ENCODE data around the gene ATG10.
"Not testable (repeated sequence)": the region's sequence is repeated elsewhere in the genome, so short reads cannot be mapped to it uniquely, and the experiment has no call there.

Gene ATG10

GRCh38 chr5:82050955-82051354, 79.1 kb downstream of the ATG10 start:
- DNase-seq (ENCODE audit: low read depth in 3 of 3, low spot score in 1 of 3) = no peak

GRCh38 chr5:82054004-82054710, 82.3 kb downstream of the ATG10 start:
- no peak for DNase-seq (ENCODE audit: low read depth in 3 of 3, low spot score in 1 of 3)

GRCh38 chr5:82057051-82057450, 85.2 kb downstream of the ATG10 start:
- DNase-seq (ENCODE audit: low read depth in 3 of 3, low spot score in 1 of 3) = no peak

GRCh38 chr5:82058710-82059109, 86.9 kb downstream of the ATG10 start:
- no peak for DNase-seq (ENCODE audit: low read depth in 3 of 3, low spot score in 1 of 3)

- no peak for DNase-seq (ENCODE audit: low read depth in 3 of 3, low spot score in 1 of 3)
Observed at GRCh38 chr5:82066791-82067190, 95.0 kb downstream of the ATG10 start.

- not testable (repeated sequence) for DNase-seq (ENCODE audit: low read depth in 3 of 3, low spot score in 1 of 3)
Observed at GRCh38 chr5:82068042-82068441, 96.2 kb downstream of the ATG10 start.

GRCh38 chr5:82068723-82069122, 96.9 kb downstream of the ATG10 start:
- DNase-seq (ENCODE audit: low read depth in 3 of 3, low spot score in 1 of 3) = no peak

- no peak for DNase-seq (ENCODE audit: low read depth in 3 of 3, low spot score in 1 of 3)
Observed at GRCh38 chr5:82072138-82072537, 100.3 kb downstream of the ATG10 start.

GRCh38 chr5:82073179-82073578, 101.4 kb downstream of the ATG10 start:
- no peak for DNase-seq (ENCODE audit: low read depth in 3 of 3, low spot score in 1 of 3)

- DNase-seq (ENCODE audit: low read depth in 3 of 3, low spot score in 1 of 3) = no peak
Observed at GRCh38 chr5:82074950-82075349, 103.1 kb downstream of the ATG10 start.

GRCh38 chr5:82077496-82077895, 105.7 kb downstream of the ATG10 start:
- DNase-seq (ENCODE audit: low read depth in 3 of 3, low spot score in 1 of 3) = no peak

GRCh38 chr5:82091617-82092016, 119.8 kb downstream of the ATG10 start:
- DNase-seq (ENCODE audit: low read depth in 3 of 3, low spot score in 1 of 3) = no peak

GRCh38 chr5:82095536-82095935, 123.7 kb downstream of the ATG10 start:
- DNase-seq (ENCODE audit: low read depth in 3 of 3, low spot score in 1 of 3) = no peak

GRCh38 chr5:82096249-82096648, 124.4 kb downstream of the ATG10 start:
- DNase-seq (ENCODE audit: low read depth in 3 of 3, low spot score in 1 of 3) = no peak

GRCh38 chr5:82100303-82101077, 128.7 kb downstream of the ATG10 start:
- DNase-seq (ENCODE audit: low read depth in 3 of 3, low spot score in 1 of 3) = no peak

- DNase-seq (ENCODE audit: low read depth in 3 of 3, low spot score in 1 of 3) = no peak
Observed at GRCh38 chr5:82104872-82105271, 133.0 kb downstream of the ATG10 start.

GRCh38 chr5:82105457-82105856, 133.6 kb downstream of the ATG10 start:
- DNase-seq (ENCODE audit: low read depth in 3 of 3, low spot score in 1 of 3) = no peak

- DNase-seq (ENCODE audit: low read depth in 3 of 3, low spot score in 1 of 3) = no peak
Observed at GRCh38 chr5:82106207-82106606, 134.4 kb downstream of the ATG10 start.

GRCh38 chr5:82106756-82107155, 134.9 kb downstream of the ATG10 start:
- no peak for DNase-seq (ENCODE audit: low read depth in 3 of 3, low spot score in 1 of 3)

GRCh38 chr5:82107267-82107666, 135.4 kb downstream of the ATG10 start:
- DNase-seq (ENCODE audit: low read depth in 3 of 3, low spot score in 1 of 3) = no peak

- no peak for DNase-seq (ENCODE audit: low read depth in 3 of 3, low spot score in 1 of 3)
Observed at GRCh38 chr5:82109013-82109412, 137.2 kb downstream of the ATG10 start.

- DNase-seq (ENCODE audit: low read depth in 3 of 3, low spot score in 1 of 3) = not testable (repeated sequence)
Observed at GRCh38 chr5:82109915-82110314, 138.1 kb downstream of the ATG10 start.

- no peak for DNase-seq (ENCODE audit: low read depth in 3 of 3, low spot score in 1 of 3)
Observed at GRCh38 chr5:82111191-82111590, 139.4 kb downstream of the ATG10 start.

Data from stimulated activated CD4-positive, alpha-beta T cell treated with anti-CD3 and anti-CD28 coated beads, TNF-alpha, amount 100 ng/mL, for 1 hour (primary cell).